Activated CD4-positive, alpha-beta T cell treated with anti-CD3 and anti-CD28 coated beads, Interleukin-2, amount 50 U/mL, for 48 hours (primary cell): ENCODE results near the gene CAPN10.

ENCODE experiments used
- DNase-seq, 2 experiments: peaks; one replicate each; pipeline ENCODE4 v3.0.0-alpha.2; 2020

Gene CAPN10

GRCh38 chr2:240626531-240627300 is 40.2 kb downstream of the CAPN10 start:
- peak; percentile 40 to 56 for DNase-seq

DNA sequence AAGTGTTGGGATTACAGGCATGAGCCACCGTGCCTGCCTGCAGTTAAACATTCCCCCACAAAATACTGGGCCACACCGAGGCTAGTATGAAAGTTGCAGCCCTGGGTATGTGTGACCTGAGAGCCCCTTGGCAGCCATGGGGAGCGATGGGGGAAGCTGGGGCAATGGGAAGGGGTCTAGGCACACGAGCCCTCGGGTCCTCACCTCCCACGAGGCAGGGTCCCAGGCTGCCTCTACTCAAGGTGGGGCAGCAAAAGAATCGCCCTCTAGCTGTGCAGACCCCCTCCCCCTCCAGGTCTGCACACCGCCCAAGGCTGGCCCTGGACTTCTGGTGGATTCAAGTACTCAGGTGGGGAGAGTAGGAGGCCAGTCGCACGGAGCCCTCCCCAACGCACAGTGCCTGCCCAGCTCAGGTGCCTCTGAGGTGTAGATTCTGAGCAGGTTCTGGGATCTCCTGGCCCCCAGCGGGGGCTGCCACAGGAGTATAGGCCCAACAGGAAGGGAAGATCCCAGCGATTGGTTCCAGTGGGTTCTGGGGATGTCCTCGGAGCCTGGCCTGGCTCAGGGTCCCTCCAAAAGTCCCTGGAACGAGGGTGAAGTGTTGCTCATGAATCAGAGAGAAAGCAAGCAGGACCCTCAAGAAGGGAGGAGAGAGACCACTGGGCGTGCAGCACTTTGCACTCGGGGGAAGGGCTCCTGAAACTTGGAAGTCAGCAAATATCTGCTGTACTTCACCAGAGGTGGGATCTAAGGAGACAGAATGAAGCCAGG is 41.4 kb downstream of the CAPN10 start:
- no peak for DNase-seq

GRCh38 chr2:240628507-240628807 is 41.9 kb downstream of the CAPN10 start:
- DNase-seq: no peak

- no peak for DNase-seq
Observed at GRCh38 chr2:240628808-240629618, 42.5 kb downstream of the CAPN10 start.

- no peak for DNase-seq
Observed at GRCh38 chr2:240629619-240629967, 43.1 kb downstream of the CAPN10 start.

DNA sequence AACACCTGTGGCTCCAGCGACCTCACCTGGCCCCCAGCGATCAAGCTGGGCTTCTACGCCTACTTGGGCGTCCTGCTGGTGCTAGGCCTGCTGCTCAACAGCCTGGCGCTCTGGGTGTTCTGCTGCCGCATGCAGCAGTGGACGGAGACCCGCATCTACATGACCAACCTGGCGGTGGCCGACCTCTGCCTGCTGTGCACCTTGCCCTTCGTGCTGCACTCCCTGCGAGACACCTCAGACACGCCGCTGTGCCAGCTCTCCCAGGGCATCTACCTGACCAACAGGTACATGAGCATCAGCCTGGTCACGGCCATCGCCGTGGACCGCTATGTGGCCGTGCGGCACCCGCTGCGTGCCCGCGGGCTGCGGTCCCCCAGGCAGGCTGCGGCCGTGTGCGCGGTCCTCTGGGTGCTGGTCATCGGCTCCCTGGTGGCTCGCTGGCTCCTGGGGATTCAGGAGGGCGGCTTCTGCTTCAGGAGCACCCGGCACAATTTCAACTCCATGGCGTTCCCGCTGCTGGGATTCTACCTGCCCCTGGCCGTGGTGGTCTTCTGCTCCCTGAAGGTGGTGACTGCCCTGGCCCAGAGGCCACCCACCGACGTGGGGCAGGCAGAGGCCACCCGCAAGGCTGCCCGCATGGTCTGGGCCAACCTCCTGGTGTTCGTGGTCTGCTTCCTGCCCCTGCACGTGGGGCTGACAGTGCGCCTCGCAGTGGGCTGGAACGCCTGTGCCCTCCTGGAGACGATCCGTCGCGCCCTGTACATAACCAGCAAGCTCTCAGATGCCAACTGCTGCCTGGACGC is 43.6 kb downstream of the CAPN10 start:
- DNase-seq: no peak

- no peak for DNase-seq
Observed at GRCh38 chr2:240630771-240631547, 44.4 kb downstream of the CAPN10 start.

- no peak for DNase-seq
Observed at GRCh38 chr2:240631548-240632305, 45.2 kb downstream of the CAPN10 start.

- DNase-seq: no peak
Observed at GRCh38 chr2:240632306-240632721, 45.8 kb downstream of the CAPN10 start.

- DNase-seq: no peak
Observed at GRCh38 chr2:240635121-240635997, 48.8 kb downstream of the CAPN10 start.

DNA sequence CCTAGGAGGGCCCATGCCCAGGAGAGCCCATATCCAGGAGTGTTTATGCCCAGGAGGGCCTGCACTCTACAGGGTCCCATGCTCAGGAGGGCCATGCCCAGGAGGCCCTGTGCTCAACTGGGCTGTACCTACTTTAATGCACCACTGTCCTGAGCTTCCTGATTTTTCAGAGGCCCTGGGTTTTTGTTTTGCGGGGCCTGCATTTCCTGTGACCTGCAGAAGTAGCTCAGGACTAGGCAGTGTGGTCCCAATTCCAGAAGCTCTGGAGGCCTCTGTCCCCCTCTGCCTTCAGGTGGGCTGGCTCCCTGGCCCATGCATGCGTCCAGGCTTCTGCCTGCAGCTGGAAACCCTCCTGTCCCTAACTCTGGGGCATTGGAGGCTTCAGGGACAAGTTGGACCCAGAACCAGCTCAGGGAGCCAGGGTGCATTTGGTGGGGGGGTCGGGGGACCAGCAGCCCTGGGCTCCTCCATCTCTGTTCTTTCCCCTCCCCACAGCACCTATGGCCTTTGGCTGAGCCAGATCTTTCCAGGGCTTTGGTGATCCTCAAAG is 49.5 kb downstream of the CAPN10 start:
- no peak for DNase-seq

DNA sequence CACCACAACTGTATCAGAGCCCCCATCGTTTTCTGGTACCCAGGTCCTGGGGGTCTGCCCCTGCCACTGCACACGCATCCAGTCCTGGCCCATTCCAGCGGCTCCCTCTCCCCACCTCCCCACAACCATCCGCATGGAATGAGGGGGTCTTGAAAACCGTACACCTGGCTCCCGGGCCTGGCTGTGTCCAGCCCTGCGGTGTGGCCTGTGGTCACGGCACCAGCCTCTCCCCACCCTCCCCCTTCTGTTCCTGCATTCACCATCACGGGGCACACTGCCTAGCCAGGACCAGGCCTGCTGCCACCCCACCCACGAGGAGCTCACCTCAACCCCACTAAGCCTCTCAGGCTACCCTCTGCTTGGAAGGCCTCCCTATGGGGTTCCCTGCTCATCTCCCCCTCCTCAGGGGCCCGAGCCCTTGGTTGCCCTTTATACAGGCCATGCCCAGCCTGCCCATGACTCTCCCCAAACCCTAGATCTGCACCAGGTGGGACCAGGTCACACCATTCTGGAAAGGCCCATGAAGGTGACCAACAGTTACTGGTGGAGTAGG is 50.1 kb downstream of the CAPN10 start:
- DNase-seq: no peak

DNA sequence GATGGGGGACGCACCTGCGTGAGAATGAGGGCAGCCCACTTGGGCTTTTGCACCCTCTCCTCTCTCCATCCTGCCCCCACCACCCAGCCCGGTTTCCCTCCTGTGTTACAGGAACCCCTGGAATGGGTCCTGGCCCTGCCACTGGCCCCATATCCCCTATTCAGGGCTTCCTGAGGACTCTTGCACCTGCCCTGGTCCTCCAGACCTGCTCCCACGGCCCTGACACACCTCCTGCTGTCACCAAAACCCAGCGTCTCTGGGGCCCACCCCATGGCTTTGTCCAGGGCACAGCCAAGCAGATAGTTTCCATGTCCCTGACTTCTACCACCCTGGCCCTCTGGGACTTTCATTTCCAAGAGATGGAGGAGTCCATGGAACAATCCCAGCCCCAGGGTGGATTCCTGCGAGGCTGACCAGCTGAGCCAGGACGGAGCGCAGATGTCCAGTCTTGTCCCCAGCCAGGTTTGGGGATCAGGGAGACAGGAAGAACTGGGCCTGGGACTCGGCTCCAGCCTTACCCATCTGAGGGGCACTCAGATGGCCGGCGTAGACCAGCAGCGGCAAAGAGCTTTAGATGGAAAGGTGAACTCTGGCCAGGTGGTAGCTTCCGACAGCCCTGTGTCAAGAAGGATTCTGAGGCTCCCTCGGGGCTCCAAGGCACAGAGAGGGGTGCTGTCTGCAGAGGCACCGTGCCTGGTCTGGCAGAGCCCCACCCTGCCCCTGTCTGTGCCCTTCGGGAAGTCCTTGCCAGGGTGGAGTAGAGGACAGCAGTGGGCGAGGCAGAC is 50.8 kb downstream of the CAPN10 start:
- DNase-seq: no peak

DNA sequence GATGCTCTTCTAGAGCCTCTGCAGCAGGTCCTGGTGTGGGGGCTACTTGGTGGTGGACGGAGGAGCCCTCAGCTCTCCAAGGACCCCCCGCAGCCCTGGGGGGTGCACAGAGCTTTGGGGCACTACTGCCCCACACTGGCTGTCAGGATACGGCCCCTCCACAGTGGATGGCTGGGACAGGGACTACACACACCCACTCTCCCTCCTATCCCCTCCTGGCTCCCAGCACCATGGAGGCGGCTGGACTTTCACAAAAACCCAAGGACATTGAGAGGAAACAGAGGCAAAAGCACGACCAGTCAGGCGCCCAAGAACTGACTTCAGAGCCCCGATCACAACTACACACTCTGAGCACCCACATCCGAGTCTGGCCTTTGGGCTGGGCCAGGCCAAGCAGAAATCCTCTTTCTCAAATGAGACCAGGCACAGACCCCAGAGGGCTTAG is 51.4 kb downstream of the CAPN10 start:
- DNase-seq: no peak

GRCh38 chr2:240638512-240639160 is 52.1 kb downstream of the CAPN10 start:
- no peak for DNase-seq

GRCh38 chr2:240639566-240639965 is 53.0 kb downstream of the CAPN10 start:
- no peak for DNase-seq

DNA sequence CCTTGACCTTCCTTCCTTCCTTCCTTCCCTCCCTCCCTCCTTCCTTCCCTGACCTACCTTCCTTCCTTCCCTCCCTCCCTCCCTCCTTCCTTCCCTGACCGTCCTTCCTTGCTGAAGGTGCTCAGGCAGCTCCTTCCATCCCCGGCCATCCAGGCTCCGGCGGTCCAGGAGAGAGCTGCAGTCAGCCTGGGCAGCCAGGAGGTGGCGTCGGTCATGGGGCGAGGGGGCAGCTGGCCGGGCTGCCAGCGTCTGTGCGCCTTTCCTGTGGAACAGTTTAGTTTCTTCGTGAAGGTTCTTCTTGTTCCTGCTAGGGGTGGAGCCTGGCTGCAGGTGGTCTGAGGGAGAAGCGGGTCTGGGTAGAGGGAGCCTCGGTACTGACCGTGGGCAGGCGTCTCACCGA is 54.4 kb downstream of the CAPN10 start:
- peak; percentile 27 to 39 for DNase-seq
